Inferior parietal cortex (tissue), 1 donor: ENCODE measurements around the gene CEP170B.
"Not testable (repeated sequence)": the region's sequence is repeated elsewhere in the genome, so short reads cannot be mapped to it uniquely, and the experiment has no call there.

Source experiments
- DNase-seq: peaks from one replicate; pipeline ENCODE4 v3.0.0-alpha.2; 2016; ENCODE audit errors: extremely low spot score

Gene CEP170B

GRCh38 chr14:104931304-104931770, 66.3 kb downstream of the CEP170B start:
- DNase-seq, result no peak

GRCh38 chr14:104931771-104932675, 67.0 kb downstream of the CEP170B start:
- DNase-seq, result no peak

GRCh38 chr14:104932676-104933631, 67.9 kb downstream of the CEP170B start:
- DNase-seq, result peak; percentile 79

- no peak for DNase-seq
These were observed 69.0 kb downstream of the CEP170B start for GRCh38 chr14:104933746-104934733.

GRCh38 chr14:104935026-104935650, 70.1 kb downstream of the CEP170B start:
- DNase-seq, result no peak

GRCh38 chr14:104935955-104936354, 70.9 kb downstream of the CEP170B start:
- no peak for DNase-seq

- no peak for DNase-seq
These were observed 71.5 kb downstream of the CEP170B start for GRCh38 chr14:104936361-104937155.

- DNase-seq, result no peak
These were observed 72.1 kb downstream of the CEP170B start for GRCh38 chr14:104937161-104937560.

GRCh38 chr14:104937694-104938365, 72.8 kb downstream of the CEP170B start:
- no peak for DNase-seq

- DNase-seq, result no peak
These were observed 73.4 kb downstream of the CEP170B start for GRCh38 chr14:104938436-104938835.

- DNase-seq, result no peak
These were observed 73.9 kb downstream of the CEP170B start for GRCh38 chr14:104938960-104939359.

- no peak for DNase-seq
These were observed 74.8 kb downstream of the CEP170B start for GRCh38 chr14:104939666-104940410.

- DNase-seq, result no peak
These were observed 75.6 kb downstream of the CEP170B start for GRCh38 chr14:104940526-104941150.

- DNase-seq, result no peak
These were observed 76.7 kb downstream of the CEP170B start for GRCh38 chr14:104941508-104942365.

GRCh38 chr14:104942586-104942985, 77.5 kb downstream of the CEP170B start:
- DNase-seq, result no peak

GRCh38 chr14:104943216-104944015, 78.3 kb downstream of the CEP170B start:
- not testable (repeated sequence) for DNase-seq
